GM12801 (cell line): ENCODE measurements around the gene KCNIP1.

Experiments used
- CTCF ChIP-seq: IDR thresholded peaks from one replicate; pipeline ENCODE4 v1.5.1; 2011; ENCODE audit warnings: control low read depth; ENCODE audit not compliant: insufficient read length; ENCODE audit errors: extremely low read depth

The KCNIP1 gene

DNA sequence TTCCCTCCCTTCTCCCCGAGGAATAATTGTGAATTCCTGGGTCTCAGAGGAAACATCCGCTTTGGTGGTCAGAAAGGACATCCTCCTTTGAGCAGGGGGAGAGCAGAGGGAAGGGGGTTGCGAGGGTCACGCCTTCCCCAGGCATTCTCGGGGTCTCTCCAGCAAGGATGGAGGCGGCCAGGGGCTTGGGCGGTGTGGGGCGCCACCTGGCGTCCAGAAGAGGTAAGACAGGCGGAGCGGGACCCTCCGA, 129.1 kb downstream of the KCNIP1 start:
- TF ChIP-seq CTCF: no peak

DNA sequence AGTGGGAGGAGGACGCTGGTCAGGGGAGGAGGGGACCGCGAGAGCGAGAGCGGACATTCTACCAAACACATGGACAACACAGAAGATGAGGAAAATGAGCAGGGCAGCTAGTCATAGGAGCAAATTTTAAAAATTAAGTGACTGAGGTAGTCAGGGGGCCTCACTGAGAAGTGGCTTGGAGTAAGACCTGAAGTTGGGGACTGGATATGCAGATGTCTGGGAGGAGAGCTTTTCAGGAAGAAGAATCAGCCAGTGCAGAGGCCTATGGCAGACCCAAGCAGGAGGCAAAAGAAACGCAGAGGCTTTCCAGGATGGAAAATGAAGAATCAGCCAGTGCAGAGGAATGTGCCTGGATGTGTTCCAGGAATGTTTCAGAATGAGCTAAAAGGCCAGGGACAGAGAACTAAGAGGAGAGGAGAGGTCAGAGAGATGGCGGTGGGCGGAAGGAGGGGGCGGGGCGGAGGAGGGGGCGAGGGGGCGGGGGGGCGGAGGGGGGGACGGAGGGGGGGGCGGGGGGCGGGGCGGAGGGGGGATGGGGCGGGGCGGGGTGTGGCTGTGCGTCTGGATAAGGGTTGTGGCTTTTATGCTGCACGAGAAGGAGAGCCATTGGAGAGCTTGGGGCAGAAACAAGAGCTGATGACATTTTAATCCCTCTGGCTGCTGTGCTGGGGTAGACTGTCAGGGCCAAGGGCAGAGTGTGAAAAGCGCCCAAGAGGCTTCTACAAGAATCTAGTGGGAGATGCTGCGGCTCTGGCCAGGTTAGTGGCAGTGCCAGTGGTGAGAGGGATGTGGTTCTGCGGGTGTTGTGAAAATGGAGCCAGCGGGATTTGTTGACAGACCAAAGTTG, 129.6 kb downstream of the KCNIP1 start:
- no peak for TF ChIP-seq CTCF

DNA sequence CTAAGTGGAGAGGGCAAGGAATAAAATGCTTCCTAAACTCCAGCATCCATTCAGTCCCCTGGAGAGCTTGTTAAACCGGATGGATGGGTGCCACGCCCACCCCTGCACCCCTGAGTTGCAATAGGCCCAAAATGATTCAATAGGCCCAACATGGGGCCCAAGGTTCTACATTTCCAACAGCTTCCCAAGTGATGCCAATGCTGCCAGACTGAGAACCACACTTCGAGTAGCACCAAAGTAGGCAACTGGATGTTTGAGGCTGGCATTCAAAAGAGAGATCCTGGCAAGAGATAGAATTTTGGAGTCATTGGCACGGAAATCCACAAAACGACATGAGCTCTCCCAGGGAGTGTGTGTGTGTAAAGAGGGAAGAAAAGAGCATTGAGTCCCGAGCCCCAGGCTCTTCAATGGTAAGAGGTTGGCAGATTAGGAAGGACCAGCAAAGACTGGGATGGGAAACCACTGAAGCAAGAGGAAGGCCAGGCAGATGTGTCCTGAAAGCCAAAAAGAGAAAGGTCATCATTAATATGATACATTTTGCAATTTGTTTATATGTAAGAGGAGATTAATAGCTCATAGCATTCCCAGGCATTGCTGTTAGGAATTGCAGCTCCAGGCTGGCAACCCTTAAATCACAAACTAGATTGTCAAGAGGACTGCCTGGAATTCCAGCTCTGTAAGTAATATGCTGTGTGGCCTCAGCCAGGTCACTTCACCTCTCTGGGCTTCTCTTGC, 130.6 kb downstream of the KCNIP1 start:
- TF ChIP-seq CTCF: no peak

GRCh38 chr5:170635706-170636105, 131.9 kb downstream of the KCNIP1 start:
- TF ChIP-seq CTCF: no peak

DNA sequence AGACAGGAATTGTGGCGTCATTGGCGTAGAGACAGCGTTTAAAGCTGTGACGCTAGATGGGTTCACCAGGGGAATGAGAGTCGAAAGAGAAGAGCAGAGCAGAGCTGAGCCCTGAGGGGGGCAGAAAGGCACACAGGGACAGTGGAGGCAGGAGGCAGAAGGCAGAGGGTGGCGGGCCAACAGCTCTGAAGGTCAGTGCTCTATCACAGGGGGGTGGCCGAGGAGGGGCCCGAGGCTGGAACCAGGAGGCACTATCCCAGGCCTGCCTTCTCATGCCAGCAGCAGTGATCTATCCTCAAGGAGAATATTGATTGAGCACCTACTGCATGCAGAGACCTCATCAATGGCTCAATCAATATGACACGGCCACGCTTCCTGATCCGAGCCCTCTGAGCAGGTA, 132.4 kb downstream of the KCNIP1 start:
- TF ChIP-seq CTCF: no peak

- TF ChIP-seq CTCF: no peak
These were observed 133.1 kb downstream of the KCNIP1 start for GRCh38 chr5:170636801-170637477.

- no peak for TF ChIP-seq CTCF
These were observed 134.2 kb downstream of the KCNIP1 start for GRCh38 chr5:170638051-170638450.
